Epithelial cell of prostate (primary cell): Measurements from ENCODE around the gene DPF1.
"Not testable (repeated sequence)": the region's sequence is repeated elsewhere in the genome, so short reads cannot be mapped to it uniquely, and the experiment has no call there.

Experiments used
- DNase-seq: peaks from one replicate; pipeline ENCODE4 v3.0.0-alpha.2; 2011; ENCODE audit warnings: low read depth, low spot score
- H3K27ac ChIP-seq: fragments of 450-650 bp; 2 replicates; pipeline ENCODE4 v1.5.1; 2017; ENCODE audit warnings: mild to moderate bottlenecking

Gene DPF1

GRCh38 chr19:38251564-38252051, 27.6 kb upstream of the DPF1 start:
- peak overlapping the region; percentile 66 for H3K27ac ChIP-seq
- DNase-seq = no peak

DNA sequence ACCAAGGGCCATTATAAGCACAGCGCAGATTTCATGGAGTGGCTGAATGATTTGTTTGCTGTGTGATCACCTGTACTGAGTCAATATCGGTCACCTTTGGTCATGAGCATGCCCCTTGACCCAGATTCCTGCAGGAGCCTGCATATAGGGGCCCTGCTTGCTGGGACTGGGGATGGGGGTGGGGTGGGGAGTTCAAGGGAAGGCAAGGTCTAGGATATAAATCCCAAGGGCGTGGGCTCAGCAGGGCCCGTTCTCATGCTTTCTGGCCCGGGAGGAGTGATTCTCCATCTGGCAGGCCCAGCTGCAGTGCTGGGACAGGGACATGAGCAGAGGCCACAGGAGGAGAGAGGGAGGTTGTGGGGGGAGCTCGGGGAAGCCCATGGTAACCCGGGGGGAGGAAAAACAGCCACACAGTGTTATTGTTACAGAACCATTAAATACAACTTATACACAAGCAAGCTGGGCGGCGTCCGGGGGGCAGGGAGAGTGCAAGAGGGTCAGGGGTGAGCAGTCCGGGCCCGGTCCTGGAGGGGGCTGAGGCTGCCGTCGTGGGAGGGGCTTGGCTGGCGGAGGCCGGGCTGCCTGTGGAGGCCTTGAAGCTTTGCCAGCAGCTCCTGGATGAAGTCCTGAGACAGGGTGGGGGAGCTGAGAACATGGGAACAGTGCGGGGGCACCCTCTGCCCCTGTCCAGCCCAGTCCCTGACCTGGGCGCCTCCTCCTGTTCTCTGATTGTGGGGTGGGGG, 27.0 kb upstream of the DPF1 start:
- peak overlapping the region; percentile 66 for H3K27ac ChIP-seq
- no peak for DNase-seq

DNA sequence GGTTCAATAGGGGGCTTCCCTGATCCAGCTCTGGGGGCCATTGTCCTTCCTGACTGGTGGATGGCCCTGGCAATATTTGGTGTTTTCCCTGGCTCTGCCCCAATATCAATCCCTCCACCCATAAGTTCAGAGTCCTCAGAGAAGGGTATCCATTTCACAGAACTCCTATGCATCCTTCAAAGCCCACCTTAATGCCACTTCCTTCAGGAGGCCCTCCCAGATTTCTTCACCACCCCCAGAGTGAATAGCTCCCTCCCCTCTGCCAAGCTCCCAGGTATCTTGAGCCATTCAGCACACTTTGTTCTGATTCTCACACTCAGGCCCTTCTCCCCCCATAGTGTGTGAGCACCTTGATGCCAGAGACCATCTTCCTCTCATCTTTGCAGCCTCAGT, 26.4 kb upstream of the DPF1 start:
- H3K27ac ChIP-seq = peak overlapping the region; percentile 66
- no peak for DNase-seq

GRCh38 chr19:38248421-38248820, 24.4 kb upstream of the DPF1 start:
- H3K27ac ChIP-seq = no peak overlapping the region
- no peak for DNase-seq

DNA sequence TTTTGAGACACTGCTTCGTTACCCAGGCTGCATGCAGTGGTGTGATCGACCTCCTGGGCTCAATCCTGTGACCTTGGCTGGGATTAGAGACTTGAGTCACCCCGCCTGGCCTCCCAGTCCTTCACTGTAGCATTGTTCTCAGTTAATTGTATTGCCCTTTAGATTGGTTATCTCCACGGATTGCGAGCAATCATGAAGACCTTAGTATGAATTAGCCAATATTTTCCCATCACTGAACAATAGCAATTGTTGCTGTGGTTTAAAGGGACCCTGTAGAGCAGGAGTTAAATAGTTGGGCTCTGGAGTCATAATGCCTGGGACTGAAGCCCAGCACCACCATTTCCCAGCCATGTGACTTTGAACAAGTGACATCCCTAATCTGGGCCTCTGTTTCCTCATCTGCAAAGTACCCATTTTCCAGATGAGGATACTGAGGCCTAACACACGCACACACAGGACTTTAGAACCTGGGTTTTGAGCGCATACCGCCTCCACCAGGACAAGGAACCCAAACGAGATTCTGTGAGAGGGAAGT, 23.8 kb upstream of the DPF1 start:
- H3K27ac ChIP-seq = no peak overlapping the region
- no peak for DNase-seq

DNA sequence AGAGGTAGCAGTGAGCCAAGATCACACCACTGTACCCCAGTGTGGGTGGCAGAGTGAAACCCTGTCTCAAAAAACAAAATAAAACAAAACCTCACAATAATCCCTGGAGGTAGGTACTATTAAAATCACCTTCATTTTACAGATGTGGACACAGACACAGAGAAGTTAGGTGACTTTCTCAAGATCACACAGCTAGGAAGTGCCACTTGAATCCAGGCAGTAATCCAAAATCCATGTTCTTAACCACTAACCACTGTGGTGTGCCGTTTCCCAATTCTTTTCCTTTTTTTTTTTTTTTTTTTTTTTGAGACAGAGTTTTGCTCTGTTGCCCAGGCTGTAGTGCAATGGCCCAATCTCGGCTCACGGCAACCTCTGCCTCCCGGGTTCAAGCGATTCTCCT, 23.1 kb upstream of the DPF1 start:
- no peak overlapping the region for H3K27ac ChIP-seq
- no peak for DNase-seq

- DNase-seq = no peak
- no peak overlapping the region for H3K27ac ChIP-seq
Observed at GRCh38 chr19:38245826-38246498, 21.9 kb upstream of the DPF1 start.

- DNase-seq = no peak
- no peak overlapping the region for H3K27ac ChIP-seq
Observed at GRCh38 chr19:38243279-38243673, 19.3 kb upstream of the DPF1 start.

- no peak for DNase-seq
- no peak overlapping the region for H3K27ac ChIP-seq
Observed at GRCh38 chr19:38239816-38240215, 15.8 kb upstream of the DPF1 start.

GRCh38 chr19:38234615-38235014, 10.6 kb upstream of the DPF1 start:
- H3K27ac ChIP-seq = no peak overlapping the region
- no peak for DNase-seq

GRCh38 chr19:38233740-38234251, 9.8 kb upstream of the DPF1 start:
- H3K27ac ChIP-seq = no peak overlapping the region
- DNase-seq = no peak

DNA sequence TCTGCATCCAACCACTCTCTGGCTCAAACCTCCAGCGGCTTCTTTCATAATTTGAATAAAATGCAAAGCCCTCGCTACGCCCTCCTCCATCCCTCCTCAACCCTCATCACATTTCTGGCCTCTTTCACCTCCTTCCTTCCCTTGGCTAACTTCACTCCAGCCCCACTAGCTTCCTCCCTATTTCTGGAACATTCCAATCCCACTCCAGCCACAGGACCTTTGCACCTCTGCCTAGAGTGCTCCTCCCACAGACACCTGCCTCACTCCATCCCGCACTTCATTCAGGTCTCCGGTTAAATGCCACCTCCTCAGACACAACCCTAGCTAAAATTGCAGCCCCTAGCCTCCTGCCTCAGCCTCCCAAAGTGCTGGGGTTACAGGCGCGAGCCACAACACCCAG, 7.9 kb upstream of the DPF1 start:
- DNase-seq = no peak
- H3K27ac ChIP-seq = no peak overlapping the region

- not testable (repeated sequence) for DNase-seq, H3K27ac ChIP-seq
Observed at GRCh38 chr19:38230506-38231133, 6.6 kb upstream of the DPF1 start.

- DNase-seq = no peak
- no peak overlapping the region for H3K27ac ChIP-seq
Observed at GRCh38 chr19:38229585-38230073, 5.6 kb upstream of the DPF1 start.

- DNase-seq = no peak
- H3K27ac ChIP-seq = no peak overlapping the region
Observed at GRCh38 chr19:38228491-38229439, 4.7 kb upstream of the DPF1 start.

GRCh38 chr19:38228005-38228377, 4.0 kb upstream of the DPF1 start:
- H3K27ac ChIP-seq = no peak overlapping the region

DNA sequence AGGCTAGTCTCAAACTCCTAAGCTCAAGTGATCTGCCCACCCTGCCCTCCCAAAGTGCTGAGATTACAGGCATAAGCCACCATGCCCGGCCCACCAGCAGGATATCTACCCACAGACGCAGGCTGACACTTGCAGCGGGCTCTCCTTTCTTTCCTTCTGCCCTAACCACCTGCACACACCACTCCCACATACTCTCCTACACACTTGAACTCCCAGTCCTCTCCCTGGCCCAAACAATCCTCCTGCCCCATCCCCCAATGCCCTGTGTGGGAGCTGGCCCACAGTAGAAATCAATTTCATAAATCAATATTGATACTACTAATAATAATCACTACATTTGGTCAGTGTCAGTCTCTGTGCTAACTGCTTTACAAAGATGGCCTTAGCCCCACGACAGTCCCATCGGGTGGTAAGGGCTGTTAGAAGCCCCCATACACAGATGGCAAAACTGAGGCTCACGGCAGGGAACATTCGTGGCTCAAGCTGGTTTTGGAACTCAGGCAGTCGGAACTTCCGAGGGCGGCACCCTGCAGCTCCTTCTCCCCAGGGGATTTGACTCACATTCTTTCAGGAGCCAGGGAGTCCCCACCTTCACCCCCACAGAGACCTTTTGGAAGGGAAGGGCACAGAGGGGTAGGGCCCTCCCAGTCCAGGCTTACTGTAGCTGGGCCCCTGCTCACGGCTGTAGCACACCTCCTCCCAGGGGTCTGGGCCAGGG, 3.4 kb upstream of the DPF1 start:
- DNase-seq = no peak
- no peak overlapping the region for H3K27ac ChIP-seq

More at GRCh38 chr19:38228005-38228377, 4.0 kb upstream of the DPF1 start:
- no peak for DNase-seq

GRCh38 chr19:38224863-38225218, 819 bp upstream of the DPF1 start:
- H3K27ac ChIP-seq, DNase-seq: not testable (repeated sequence)

- no peak overlapping the region for H3K27ac ChIP-seq
- DNase-seq = no peak
Observed at GRCh38 chr19:38223617-38224013, 407 bp downstream of the DPF1 start.
